Suprapubic skin (tissue), 4 donors: Measurements from ENCODE around the gene COX10. TPM values are rescaled to one million over a fixed set of nuclear protein-coding genes. Genes with fewer than 3 reads are reported as not detected.
A peak's percentile ranks its signal among the peaks of the same experiment; 100 is the strongest.

Experiments used
- DNase-seq, 2 donors: peaks; one replicate each; pipeline ENCODE4 v3.0.0-alpha.2; 2019; ENCODE audit warnings: low spot score in 2 of 2
- H3K27ac ChIP-seq: fragments of 200-600 bp; sonication (generic); one replicate; pipeline ENCODE4 v1.5.1; 2019
- H3K27me3 ChIP-seq: fragments of 200-600 bp; sonication (generic); one replicate; pipeline ENCODE4 v1.5.1; 2019
- H3K36me3 ChIP-seq: fragments of 200-600 bp; sonication (generic); one replicate; pipeline ENCODE4 v1.5.1; 2019
- H3K4me1 ChIP-seq: fragments of 200-600 bp; sonication (generic); one replicate; pipeline ENCODE4 v1.5.1; 2019
- H3K4me3 ChIP-seq: fragments of 200-600 bp; sonication (generic); one replicate; pipeline ENCODE4 v1.5.1; 2019; ENCODE audit warnings: mild to moderate bottlenecking
- H3K9me3 ChIP-seq: fragments of 200-600 bp; sonication (generic); one replicate; pipeline ENCODE4 v1.5.1; 2019
- EP300 ChIP-seq: sonication (generic); formaldehyde crosslinking; IDR thresholded peaks from one replicate; pipeline ENCODE4 v1.6.1; 2017; ENCODE audit warnings: antibody characterized with exemption
- POLR2A ChIP-seq, 2 donors: fragments of 450-650 bp; IDR thresholded peaks; one replicate each; pipeline ENCODE4 v1.6.1; 2017; ENCODE audit warnings: antibody characterized with exemption in 2 of 2, mild to moderate bottlenecking in 2 of 2, moderate library complexity in 2 of 2
- POLR2AphosphoS5 ChIP-seq, 3 donors: sonication (generic); formaldehyde crosslinking; IDR thresholded peaks; one replicate each; pipeline ENCODE4 v1.6.1; 2017; ENCODE audit warnings: antibody characterized with exemption in 3 of 3
- WGBS: methylation state at CpG from one replicate; pipeline ENCODE4 v1.1.5; 2018; 5-methylcytosine and 5-hydroxymethylcytosine counted together
- total RNA-seq, 4 donors: library from RNA; depleted of rRNA; stranded (reverse); fragments of >200 nt; gene quantifications; one replicate each; pipeline ENCODE4 v1.1.0, GENCODE V29; 2016
- TF ChIP-seq, protein P1 (sequence below), 2 donors: fragments of 200-600 bp in 1 of 2; fragments of 450-650 bp in 1 of 2; sonication (generic) in 1 of 2; IDR thresholded peaks; one replicate each; pipeline ENCODE4 v1.5.1; 2016 to 2019; ENCODE audit warnings: antibody characterized with exemption in 2 of 2, mild to moderate bottlenecking in 1 of 2, moderate library complexity in 1 of 2

The COX10 gene
- total RNA-seq, 4 donors from 2014 or later = 26.5 to 35.9 (median 32.1) TPM

DNA sequence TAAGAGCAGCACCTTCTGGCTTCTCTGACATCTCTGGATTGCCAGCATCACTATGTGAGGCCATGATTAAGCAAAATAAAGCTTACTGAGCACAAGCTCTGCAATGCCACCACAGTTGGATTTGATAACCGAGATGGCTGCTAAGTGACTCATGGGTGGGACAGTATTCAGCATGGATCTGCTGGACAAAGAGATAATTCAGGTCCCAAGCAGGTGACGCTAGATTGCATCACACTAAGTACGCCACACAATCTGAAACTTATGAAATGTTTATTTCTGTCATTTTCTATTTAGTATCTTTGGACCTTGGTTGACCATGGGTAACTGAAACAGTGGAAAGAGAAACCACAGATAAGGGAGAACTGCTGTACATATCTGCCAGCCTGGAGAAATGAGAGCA is 139.9 kb downstream of the COX10 start:
- H3K27me3 ChIP-seq = no peaks in the 10 kb centered on the region
- TF ChIP-seq, protein P1, sequence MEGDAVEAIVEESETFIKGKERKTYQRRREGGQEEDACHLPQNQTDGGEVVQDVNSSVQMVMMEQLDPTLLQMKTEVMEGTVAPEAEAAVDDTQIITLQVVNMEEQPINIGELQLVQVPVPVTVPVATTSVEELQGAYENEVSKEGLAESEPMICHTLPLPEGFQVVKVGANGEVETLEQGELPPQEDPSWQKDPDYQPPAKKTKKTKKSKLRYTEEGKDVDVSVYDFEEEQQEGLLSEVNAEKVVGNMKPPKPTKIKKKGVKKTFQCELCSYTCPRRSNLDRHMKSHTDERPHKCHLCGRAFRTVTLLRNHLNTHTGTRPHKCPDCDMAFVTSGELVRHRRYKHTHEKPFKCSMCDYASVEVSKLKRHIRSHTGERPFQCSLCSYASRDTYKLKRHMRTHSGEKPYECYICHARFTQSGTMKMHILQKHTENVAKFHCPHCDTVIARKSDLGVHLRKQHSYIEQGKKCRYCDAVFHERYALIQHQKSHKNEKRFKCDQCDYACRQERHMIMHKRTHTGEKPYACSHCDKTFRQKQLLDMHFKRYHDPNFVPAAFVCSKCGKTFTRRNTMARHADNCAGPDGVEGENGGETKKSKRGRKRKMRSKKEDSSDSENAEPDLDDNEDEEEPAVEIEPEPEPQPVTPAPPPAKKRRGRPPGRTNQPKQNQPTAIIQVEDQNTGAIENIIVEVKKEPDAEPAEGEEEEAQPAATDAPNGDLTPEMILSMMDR (IDR thresholded peaks at IDR 0.05) = no peak
- TF ChIP-seq POLR2AphosphoS5 (IDR thresholded peaks at IDR 0.05) (no peak), EP300 (no peak), POLR2A (IDR thresholded peaks at IDR 0.05) (no peak)
- WGBS = 82% methylated on average over 3 of the region's 3 CpGs
- no peak overlapping the region for H3K4me3 ChIP-seq
- H3K36me3 ChIP-seq = peaks cover 10% of the 10 kb centered on the region
- H3K9me3 ChIP-seq = no peaks in the 10 kb centered on the region
- H3K4me1 ChIP-seq = peaks cover 13% of the 10 kb centered on the region
- DNase-seq = no peak
- no peak overlapping the region for H3K27ac ChIP-seq

DNA sequence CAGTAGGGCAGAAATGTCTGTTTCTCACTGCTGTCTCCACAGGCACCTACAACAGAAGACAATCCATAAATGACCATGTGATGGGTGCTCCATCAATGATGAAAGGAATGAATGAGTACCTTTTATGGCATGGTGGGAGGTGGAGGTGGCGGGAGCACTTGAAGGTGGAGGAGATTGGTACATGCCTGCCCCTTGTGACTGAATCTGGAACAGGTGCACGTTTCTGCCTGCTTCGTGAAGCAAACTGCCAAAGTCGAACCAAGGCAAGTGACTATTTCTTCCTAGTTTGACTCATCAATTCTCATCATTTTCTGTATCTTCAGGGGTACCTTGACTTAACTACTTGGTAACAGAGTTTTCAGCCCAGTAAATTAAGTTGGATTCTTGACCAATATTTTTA is 141.9 kb downstream of the COX10 start:
- no peak for TF ChIP-seq POLR2AphosphoS5 (IDR thresholded peaks at IDR 0.05)
- no peak for TF ChIP-seq EP300
- no peak for TF ChIP-seq POLR2A (IDR thresholded peaks at IDR 0.05)
- TF ChIP-seq, protein P1 (IDR thresholded peaks at IDR 0.05) = no peak
- WGBS = 85% methylated on average over 4 of the region's 4 CpGs
- Histone ChIP-seq H3K27me3 (no peaks in the 10 kb centered on the region), H3K9me3 (no peaks in the 10 kb centered on the region), H3K36me3 (peaks cover 10% of the 10 kb centered on the region), H3K4me3 (no peak overlapping the region), H3K4me1 (peaks cover 4% of the 10 kb centered on the region), H3K27ac (no peak overlapping the region)
- DNase-seq = no peak

DNA sequence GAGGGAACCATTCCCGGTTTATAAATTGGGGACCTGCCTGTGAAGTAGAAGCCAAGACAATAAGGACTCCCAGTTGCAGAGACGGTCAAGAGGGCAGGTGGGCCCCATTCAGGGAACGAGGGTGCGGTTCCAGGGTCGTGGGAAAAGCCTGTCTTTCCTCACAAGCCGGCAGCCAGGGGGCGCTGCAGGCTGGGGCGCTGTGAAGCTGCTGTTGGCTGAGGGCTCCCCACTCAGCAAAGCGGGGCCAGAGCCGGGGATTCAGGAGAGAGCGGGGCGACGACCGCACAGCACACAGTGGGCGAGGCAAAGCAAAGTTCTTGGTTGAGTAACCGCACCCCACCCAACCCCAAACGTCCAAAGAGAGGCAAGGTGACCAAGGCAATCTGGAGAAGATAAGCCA is 142.5 kb downstream of the COX10 start:
- Histone ChIP-seq H3K4me3 (no peak overlapping the region), H3K27me3 (no peaks in the 10 kb centered on the region), H3K36me3 (peaks cover 9% of the 10 kb centered on the region), H3K4me1 (no peaks in the 10 kb centered on the region), H3K9me3 (no peaks in the 10 kb centered on the region), H3K27ac (no peak overlapping the region)
- no peak for TF ChIP-seq EP300
- TF ChIP-seq, protein P1 (IDR thresholded peaks at IDR 0.05) = peak in 1 of 2 donors; percentile 10
- DNase-seq = no peak
- 72% methylated on average over 16 of the region's 17 CpGs for WGBS

DNA sequence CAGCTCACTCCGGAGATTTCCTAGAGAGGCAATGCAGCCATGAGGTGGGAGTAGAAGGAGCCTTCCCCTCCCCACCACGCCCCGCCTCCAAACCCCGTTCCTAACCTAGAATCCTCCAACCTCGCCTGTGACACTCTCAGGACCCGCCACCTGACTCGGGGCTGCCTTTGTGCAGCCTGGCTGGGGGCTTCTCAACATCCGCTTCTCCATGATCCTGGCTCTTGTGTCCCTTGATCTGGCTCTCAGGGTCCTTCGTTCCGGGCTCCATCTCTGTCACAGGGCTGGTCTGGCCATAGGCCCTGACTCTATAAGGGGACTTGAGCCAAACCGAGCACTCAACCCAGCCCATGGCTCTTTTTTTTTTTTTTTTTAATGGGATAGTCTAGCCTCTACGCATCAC is 143.1 kb downstream of the COX10 start:
- TF ChIP-seq POLR2A (IDR thresholded peaks at IDR 0.05) = no peak
- TF ChIP-seq POLR2AphosphoS5 (IDR thresholded peaks at IDR 0.05) = no peak
- TF ChIP-seq, protein P1 (IDR thresholded peaks at IDR 0.05) = no peak
- TF ChIP-seq EP300 = no peak
- WGBS = 94% methylated on average over 12 of the region's 12 CpGs
- Histone ChIP-seq H3K4me1 (no peaks in the 10 kb centered on the region), H3K9me3 (no peaks in the 10 kb centered on the region), H3K27me3 (no peaks in the 10 kb centered on the region), H3K27ac (no peak overlapping the region), H3K4me3 (no peak overlapping the region), H3K36me3 (peaks cover 5% of the 10 kb centered on the region)
- no peak for DNase-seq

DNA sequence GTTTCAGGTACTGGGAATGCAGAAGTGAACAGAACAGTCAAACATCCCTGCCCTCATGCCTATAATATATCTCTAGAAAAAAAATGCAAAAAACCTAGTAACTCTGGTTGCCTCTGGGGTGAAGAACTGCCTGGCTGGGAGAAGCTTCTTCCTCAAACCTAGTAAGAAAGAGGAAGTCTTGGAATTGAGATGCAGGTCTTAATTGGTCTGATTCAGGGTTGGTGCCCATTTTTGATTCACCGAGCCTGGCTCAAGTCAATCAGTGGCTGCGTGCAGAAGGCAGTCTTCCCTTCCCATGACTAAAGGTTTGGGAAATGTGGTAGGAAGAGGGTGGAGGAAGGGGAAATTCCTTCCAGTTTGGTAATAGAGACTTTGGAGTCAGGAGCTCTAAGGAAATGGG is 145.0 kb downstream of the COX10 start:
- no peak for TF ChIP-seq EP300
- no peak for TF ChIP-seq POLR2A (IDR thresholded peaks at IDR 0.05)
- TF ChIP-seq, protein P1 (IDR thresholded peaks at IDR 0.05) = no peak
- TF ChIP-seq POLR2AphosphoS5 (IDR thresholded peaks at IDR 0.05) = no peak
- Histone ChIP-seq H3K27me3 (no peaks in the 10 kb centered on the region), H3K9me3 (no peaks in the 10 kb centered on the region), H3K27ac (no peak overlapping the region), H3K4me3 (no peak overlapping the region), H3K4me1 (no peaks in the 10 kb centered on the region), H3K36me3 (no peaks in the 10 kb centered on the region)
- no peak for DNase-seq
- WGBS = 88% methylated on average over 2 of the region's 2 CpGs
